NCI-H2196 (cell line): ENCODE measurements around the gene MARK2.

Experiments used
- DNase-seq: peaks from one replicate; lab custom pipeline; 2025; ENCODE audit not compliant: unreplicated experiment; lab: John Stamatoyannopoulos, UW

Gene MARK2

GRCh38 chr11:63879598-63880402 lies 40.9 kb downstream of the MARK2 start:
- DNase-seq: no peak

GRCh38 chr11:63880403-63880790 lies 41.5 kb downstream of the MARK2 start:
- DNase-seq: no peak

- peak; percentile 31 for DNase-seq
These were observed 43.8 kb downstream of the MARK2 start for GRCh38 chr11:63882555-63883242.

- DNase-seq: no peak
These were observed 44.9 kb downstream of the MARK2 start for GRCh38 chr11:63883791-63884190.

GRCh38 chr11:63884196-63884932 lies 45.5 kb downstream of the MARK2 start:
- DNase-seq: no peak

GRCh38 chr11:63887386-63887999 lies 48.6 kb downstream of the MARK2 start:
- DNase-seq: no peak

- peak; percentile 86 for DNase-seq
These were observed 49.5 kb downstream of the MARK2 start for GRCh38 chr11:63888170-63889086.

- no peak for DNase-seq
These were observed 50.4 kb downstream of the MARK2 start for GRCh38 chr11:63889344-63889743.

GRCh38 chr11:63890368-63890767 lies 51.5 kb downstream of the MARK2 start:
- DNase-seq: no peak

GRCh38 chr11:63892228-63892627 lies 53.3 kb downstream of the MARK2 start:
- no peak for DNase-seq

GRCh38 chr11:63893355-63893754 lies 54.4 kb downstream of the MARK2 start:
- DNase-seq: no peak

- DNase-seq: peak; percentile 56
These were observed 57.2 kb downstream of the MARK2 start for GRCh38 chr11:63896071-63896470.

GRCh38 chr11:63897459-63898146 lies 58.7 kb downstream of the MARK2 start:
- no peak for DNase-seq

- no peak for DNase-seq
These were observed 62.8 kb downstream of the MARK2 start for GRCh38 chr11:63901660-63902059.

GRCh38 chr11:63903884-63904283 lies 65.0 kb downstream of the MARK2 start:
- DNase-seq: no peak

GRCh38 chr11:63904743-63905142 lies 65.8 kb downstream of the MARK2 start:
- no peak for DNase-seq

GRCh38 chr11:63905179-63905578 lies 66.3 kb downstream of the MARK2 start:
- DNase-seq: no peak

- no peak for DNase-seq
These were observed 67.2 kb downstream of the MARK2 start for GRCh38 chr11:63906087-63906486.

- DNase-seq: no peak
These were observed 67.7 kb downstream of the MARK2 start for GRCh38 chr11:63906585-63906984.

- DNase-seq: no peak
These were observed 68.2 kb downstream of the MARK2 start for GRCh38 chr11:63907063-63907462.
